Cardiac fibroblast (primary cell): ENCODE results near the gene PHKG1.
"Not testable (repeated sequence)": the region's sequence is repeated elsewhere in the genome, so short reads cannot be mapped to it uniquely, and the experiment has no call there.

ENCODE experiments used
- DNase-seq, 2 donors: peaks; one replicate each; pipeline versions ENCODE4 v3.0.0 to v3.0.0-alpha.2; 2010; ENCODE audit warnings: low read depth in 2 of 2
- H3K4me3 ChIP-seq, 2 donors: replicated peaks in 1 of 2; 1 replicate in 1 of 2; 2 replicates in 1 of 2; pipeline ENCODE4 v1.5.1; 2011; ENCODE audit warnings: low read depth in 2 of 2, low read length in 2 of 2, mild to moderate bottlenecking in 2 of 2, moderate library complexity in 1 of 2
- CTCF ChIP-seq: IDR thresholded peaks from one replicate; pipeline ENCODE4 v1.5.1; 2011; ENCODE audit warnings: low read depth, mild to moderate bottlenecking, low read length, inconsistent platforms

The PHKG1 gene

GRCh38 chr7:56046721-56047445, 45.9 kb downstream of the PHKG1 start:
- DNase-seq: peak; percentile 91 to 95
- TF ChIP-seq CTCF: no peak
- no peak overlapping the region for H3K4me3 ChIP-seq

GRCh38 chr7:56045758-56046157, 47.0 kb downstream of the PHKG1 start:
- not testable (repeated sequence) for H3K4me3 ChIP-seq, DNase-seq

GRCh38 chr7:56040730-56041129, 52.0 kb downstream of the PHKG1 start:
- no peak for TF ChIP-seq CTCF
- no peak overlapping the region for H3K4me3 ChIP-seq
- no peak for DNase-seq

- peak; percentile 71 to 78 for DNase-seq
- H3K4me3 ChIP-seq: peak overlapping the region; percentile 63 to 71
- TF ChIP-seq CTCF: peak; percentile 56
Measured at GRCh38 chr7:56033671-56034432, 58.9 kb downstream of the PHKG1 start.

- not testable (repeated sequence) for H3K4me3 ChIP-seq, DNase-seq
Measured at GRCh38 chr7:56032578-56032977, 60.2 kb downstream of the PHKG1 start.

- H3K4me3 ChIP-seq, DNase-seq: not testable (repeated sequence)
Measured at GRCh38 chr7:56031556-56031955, 61.2 kb downstream of the PHKG1 start.

GRCh38 chr7:56030340-56030739, 62.4 kb downstream of the PHKG1 start:
- TF ChIP-seq CTCF: no peak
- H3K4me3 ChIP-seq: no peak overlapping the region
- no peak for DNase-seq
